Measurements from ENCODE around the gene KIF16B.
A peak's percentile ranks its signal among the peaks of the same experiment; 100 is the strongest.

The KIF16B gene

GRCh38 chr20:16516794-16517193 is 56.5 kb downstream of the KIF16B start:
- no peak for TF ChIP-seq CTCF (IDR thresholded peaks at IDR 0.05; ENCODE audit: insufficient read depth, low read length, poor library complexity, severe bottlenecking)
- H3K27me3 ChIP-seq (replicated peaks; ENCODE audit: control insufficient read depth, insufficient read depth, low read length), result no peaks in the 10 kb centered on the region
- DNase-seq (ENCODE audit: extremely low read depth, insufficient read length), result no peak
- no peaks in the 10 kb centered on the region for H3K36me3 ChIP-seq (ENCODE audit: control insufficient read depth, insufficient read depth, low read length)
- H3K4me3 ChIP-seq (replicated peaks; ENCODE audit: low read depth, low read length), result no peak overlapping the region

GRCh38 chr20:16515046-16515445 is 58.2 kb downstream of the KIF16B start:
- no peak overlapping the region for H3K4me3 ChIP-seq (replicated peaks; ENCODE audit: low read depth, low read length)
- no peaks in the 10 kb centered on the region for H3K27me3 ChIP-seq (replicated peaks; ENCODE audit: control insufficient read depth, insufficient read depth, low read length)
- TF ChIP-seq CTCF (IDR thresholded peaks at IDR 0.05; ENCODE audit: insufficient read depth, low read length, poor library complexity, severe bottlenecking), result no peak
- no peaks in the 10 kb centered on the region for H3K36me3 ChIP-seq (ENCODE audit: control insufficient read depth, insufficient read depth, low read length)
- no peak for DNase-seq (ENCODE audit: extremely low read depth, insufficient read length)

DNA sequence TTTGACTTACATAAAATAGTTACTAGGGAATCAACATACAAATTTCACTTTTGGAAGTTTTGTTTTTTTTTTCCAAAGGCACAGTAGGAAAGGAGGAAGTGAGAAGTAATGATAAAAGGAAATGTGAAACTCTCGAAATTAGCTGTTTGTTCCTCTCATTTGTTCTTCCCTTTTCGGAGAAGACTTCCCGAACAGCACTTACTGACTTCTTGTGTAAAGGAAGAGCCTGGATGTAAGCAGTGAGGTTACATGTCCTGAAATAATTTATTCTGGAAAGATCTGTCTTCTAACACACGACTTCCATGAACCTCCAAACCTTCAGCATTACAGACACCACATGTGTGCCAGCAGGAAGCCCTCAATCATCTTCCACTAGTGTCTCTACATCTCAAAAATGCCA is 59.1 kb downstream of the KIF16B start:
- TF ChIP-seq CTCF (IDR thresholded peaks at IDR 0.05; ENCODE audit: insufficient read depth, low read length, poor library complexity, severe bottlenecking), result no peak
- no peaks in the 10 kb centered on the region for H3K36me3 ChIP-seq (ENCODE audit: control insufficient read depth, insufficient read depth, low read length)
- no peaks in the 10 kb centered on the region for H3K27me3 ChIP-seq (replicated peaks; ENCODE audit: control insufficient read depth, insufficient read depth, low read length)
- no peak for DNase-seq (ENCODE audit: extremely low read depth, insufficient read length)
- no peak overlapping the region for H3K4me3 ChIP-seq (replicated peaks; ENCODE audit: low read depth, low read length)

DNA sequence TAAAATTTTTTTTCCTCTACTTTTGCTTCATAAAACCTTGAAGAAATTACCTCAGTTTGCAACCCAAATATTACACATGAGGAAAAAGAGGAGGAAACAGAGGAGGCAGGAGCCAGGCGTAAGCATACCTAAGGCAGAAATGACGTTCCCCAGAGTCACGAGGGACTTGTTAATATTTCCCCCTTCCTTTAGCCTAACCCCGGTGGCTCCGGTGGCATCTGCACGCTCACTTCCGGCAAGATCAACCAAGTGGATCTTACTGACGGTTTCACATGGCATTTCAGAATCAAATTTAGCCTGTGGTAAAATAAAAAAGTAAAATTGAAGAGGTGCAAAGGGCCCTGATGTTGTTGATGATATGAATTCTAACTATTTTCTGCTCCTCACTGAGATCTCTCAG is 67.4 kb downstream of the KIF16B start:
- Histone ChIP-seq H3K4me3 (replicated peaks; ENCODE audit: low read depth, low read length) (no peak overlapping the region), H3K36me3 (ENCODE audit: control insufficient read depth, insufficient read depth, low read length) (no peaks in the 10 kb centered on the region), H3K27me3 (replicated peaks; ENCODE audit: control insufficient read depth, insufficient read depth, low read length) (no peaks in the 10 kb centered on the region)
- peak; percentile 18 for DNase-seq (ENCODE audit: extremely low read depth, insufficient read length)
- no peak for TF ChIP-seq CTCF (IDR thresholded peaks at IDR 0.05; ENCODE audit: insufficient read depth, low read length, poor library complexity, severe bottlenecking)

- Histone ChIP-seq H3K36me3 (ENCODE audit: control insufficient read depth, insufficient read depth, low read length) (no peaks in the 10 kb centered on the region), H3K27me3 (replicated peaks; ENCODE audit: control insufficient read depth, insufficient read depth, low read length) (no peaks in the 10 kb centered on the region), H3K4me3 (replicated peaks; ENCODE audit: low read depth, low read length) (no peak overlapping the region)
- no peak for DNase-seq (ENCODE audit: extremely low read depth, insufficient read length)
- no peak for TF ChIP-seq CTCF (IDR thresholded peaks at IDR 0.05; ENCODE audit: insufficient read depth, low read length, poor library complexity, severe bottlenecking)
Observed at GRCh38 chr20:16501301-16501700, 71.9 kb downstream of the KIF16B start.

DNA sequence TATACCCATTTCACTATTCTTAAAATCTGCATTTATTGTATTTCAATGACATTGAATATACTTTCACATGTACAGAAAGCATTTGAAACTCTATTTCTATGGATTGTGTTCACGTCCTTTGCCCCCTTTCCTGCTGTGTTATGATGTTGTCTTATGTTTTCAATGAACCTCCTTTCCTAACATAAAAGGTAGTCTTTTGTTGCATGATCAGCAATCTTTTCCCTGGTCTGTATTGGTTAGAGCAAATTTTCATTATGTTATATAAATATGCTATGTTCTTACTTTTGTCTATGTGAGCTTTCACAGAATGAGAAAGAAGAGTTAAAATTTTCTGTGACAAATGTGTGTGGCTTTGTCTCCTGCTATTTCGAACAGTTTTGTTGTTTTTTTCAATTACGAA is 73.1 kb downstream of the KIF16B start:
- Histone ChIP-seq H3K4me3 (replicated peaks; ENCODE audit: low read depth, low read length) (no peak overlapping the region), H3K27me3 (replicated peaks; ENCODE audit: control insufficient read depth, insufficient read depth, low read length) (no peaks in the 10 kb centered on the region), H3K36me3 (ENCODE audit: control insufficient read depth, insufficient read depth, low read length) (no peaks in the 10 kb centered on the region)
- no peak for TF ChIP-seq CTCF (IDR thresholded peaks at IDR 0.05; ENCODE audit: insufficient read depth, low read length, poor library complexity, severe bottlenecking)
- DNase-seq (ENCODE audit: extremely low read depth, insufficient read length), result no peak
